H9 (cell line): ENCODE measurements around the gene GOLGA3. TPM values are rescaled to one million over a fixed set of nuclear protein-coding genes. Genes with fewer than 3 reads are reported as not detected.

Experiments used
- DNase-seq: peaks from one replicate; pipeline ENCODE4 v3.0.0-alpha.2; 2017
- H2AFZ ChIP-seq: one replicate; pipeline ENCODE4 v1.6.1; 2013; ENCODE audit warnings: mild to moderate bottlenecking, low read length, control low read depth, moderate library complexity
- H2AK5ac ChIP-seq: 2 replicates; pipeline ENCODE4 v1.6.1; 2013; ENCODE audit warnings: low read length, control low read depth, mixed read lengths; ENCODE audit not compliant: insufficient read length
- H2BK120ac ChIP-seq: one replicate; pipeline ENCODE4 v1.6.1; 2013; ENCODE audit warnings: low read depth, mild to moderate bottlenecking, low read length, control low read depth, inconsistent platforms; ENCODE audit not compliant: poor library complexity, severe bottlenecking
- H2BK12ac ChIP-seq: 2 replicates; pipeline ENCODE4 v1.6.1; 2013; ENCODE audit warnings: low read length, control low read depth, mixed read lengths, low read depth; ENCODE audit not compliant: insufficient read length
- H2BK15ac ChIP-seq: 2 replicates; pipeline ENCODE4 v1.6.1; 2013; ENCODE audit warnings: low read depth, low read length, control low read depth
- H2BK20ac ChIP-seq: one replicate; pipeline ENCODE4 v1.6.1; 2013; ENCODE audit warnings: low read depth, mild to moderate bottlenecking, low read length, control low read depth, inconsistent platforms; ENCODE audit not compliant: poor library complexity, severe bottlenecking
- H2BK5ac ChIP-seq: 2 replicates; pipeline ENCODE4 v1.6.1; 2013; ENCODE audit warnings: low read length, control low read depth, mixed read lengths; ENCODE audit not compliant: insufficient read length
- H3K14ac ChIP-seq: 2 replicates; pipeline ENCODE4 v1.6.1; 2013; ENCODE audit warnings: low read length, control low read depth; ENCODE audit not compliant: insufficient read depth
- H3K18ac ChIP-seq: 2 replicates; pipeline ENCODE4 v1.6.1; 2013; ENCODE audit warnings: low read depth, mild to moderate bottlenecking, mixed read lengths, low read length, control low read depth; ENCODE audit not compliant: insufficient read length
- H3K23ac ChIP-seq: 2 replicates; pipeline ENCODE4 v1.6.1; 2013; ENCODE audit warnings: low read length, control low read depth, mixed read lengths, low read depth; ENCODE audit not compliant: insufficient read length
- H3K23me2 ChIP-seq: 2 replicates; pipeline ENCODE4 v1.6.1; 2013; ENCODE audit warnings: low read depth, mild to moderate bottlenecking, mixed read lengths, low read length, control low read depth; ENCODE audit not compliant: insufficient read length, poor library complexity, severe bottlenecking
- H3K27ac ChIP-seq: 2 replicates; pipeline ENCODE4 v1.5.1; 2013; ENCODE audit warnings: low read length, control low read depth, mixed read lengths, low read depth; ENCODE audit not compliant: insufficient read length
- H3K27me3 ChIP-seq: 2 replicates; pipeline ENCODE4 v1.6.1; 2013; ENCODE audit warnings: low read length, control low read depth, inconsistent platforms; ENCODE audit not compliant: insufficient read depth
- H3K4ac ChIP-seq: 2 replicates; pipeline ENCODE4 v1.6.1; 2013; ENCODE audit warnings: low read depth, mild to moderate bottlenecking, control low read depth, inconsistent platforms, low read length, moderate library complexity
- H3K4me1 ChIP-seq: 2 replicates; pipeline ENCODE4 v1.6.1; 2013; ENCODE audit warnings: low read length, control low read depth, inconsistent platforms; ENCODE audit not compliant: insufficient read depth
- H3K4me2 ChIP-seq: 2 replicates; pipeline ENCODE4 v1.6.1; 2013; ENCODE audit warnings: low read length, control low read depth, mixed read lengths; ENCODE audit not compliant: insufficient read length, insufficient read depth
- H3K56ac ChIP-seq: 2 replicates; pipeline ENCODE4 v1.6.1; 2013; ENCODE audit warnings: low read depth, mild to moderate bottlenecking, mixed read lengths, low read length, control low read depth; ENCODE audit not compliant: insufficient read length
- H3K79me1 ChIP-seq: 2 replicates; pipeline ENCODE4 v1.6.1; 2013; ENCODE audit warnings: low read depth, mild to moderate bottlenecking, moderate library complexity, low read length, control low read depth, inconsistent platforms; ENCODE audit not compliant: insufficient read depth, poor library complexity, severe bottlenecking
- H3K79me2 ChIP-seq: 2 replicates; pipeline ENCODE4 v1.6.1; 2013; ENCODE audit warnings: low read length, control low read depth, inconsistent platforms; ENCODE audit not compliant: insufficient read depth
- H3K9ac ChIP-seq: 2 replicates; pipeline ENCODE4 v1.6.1; 2013; ENCODE audit warnings: low read length, control low read depth, mixed read lengths; ENCODE audit not compliant: insufficient read length; ENCODE audit errors: extremely low read depth
- H3K9me3 ChIP-seq: one replicate; pipeline ENCODE4 v1.6.1; 2013; ENCODE audit warnings: low read depth, low read length, inconsistent platforms; ENCODE audit not compliant: control insufficient read depth
- H3T11ph ChIP-seq: one replicate; pipeline ENCODE4 v1.6.1; 2013; ENCODE audit warnings: mild to moderate bottlenecking, low read length, control low read depth, inconsistent platforms
- H4K20me1 ChIP-seq: one replicate; pipeline ENCODE4 v1.6.1; 2013; ENCODE audit not compliant: control insufficient read depth, insufficient read length, insufficient read depth
- H4K5ac ChIP-seq: 2 replicates; pipeline ENCODE4 v1.6.1; 2013; ENCODE audit warnings: low read depth, mild to moderate bottlenecking, mixed read lengths, low read length, control low read depth; ENCODE audit not compliant: insufficient read length
- H4K8ac ChIP-seq: replicated peaks from 2 replicates; pipeline ENCODE4 v1.6.1; 2013; ENCODE audit warnings: low read length, control low read depth, mixed read lengths, low read depth; ENCODE audit not compliant: insufficient read length
- H4K91ac ChIP-seq: 2 replicates; pipeline ENCODE4 v1.6.1; 2013; ENCODE audit warnings: low read depth, mild to moderate bottlenecking, moderate library complexity, mixed read lengths, low read length, control low read depth; ENCODE audit not compliant: insufficient read length
- H3K27ac Mint-ChIP-seq, 3 experiments: 2 replicates in 2 of 3; 3 replicates in 1 of 3; pipeline ENCODE4 v1.8.0; 2020 to 2021; ENCODE audit warnings: mixed read lengths in 3 of 3, mild to moderate bottlenecking in 1 of 3, moderate library complexity in 1 of 3
- H3K27me3 Mint-ChIP-seq: 2 replicates; pipeline ENCODE4 v1.8.0; 2021; ENCODE audit warnings: low read depth, mild to moderate bottlenecking, moderate library complexity, mixed read lengths
- H3K36me3 Mint-ChIP-seq, 3 experiments: 2 replicates in 2 of 3; 3 replicates in 1 of 3; pipeline ENCODE4 v1.8.0; 2020 to 2021; ENCODE audit warnings: low read depth in 3 of 3, mixed read lengths in 3 of 3; ENCODE audit not compliant: insufficient read depth in 1 of 3
- H3K4me1 Mint-ChIP-seq, 2 experiments: 2 replicates each; pipeline ENCODE4 v1.8.0; 2020; ENCODE audit warnings: mixed read lengths in 2 of 2
- H3K4me3 Mint-ChIP-seq, 2 experiments: 2 replicates in 1 of 2; 3 replicates in 1 of 2; pipeline ENCODE4 v1.8.0; 2020 to 2021; ENCODE audit warnings: mild to moderate bottlenecking in 2 of 2, mixed read lengths in 2 of 2, moderate library complexity in 1 of 2
- H3K9me3 Mint-ChIP-seq, 2 experiments: 2 replicates in 1 of 2; 3 replicates in 1 of 2; pipeline ENCODE4 v1.8.0; 2020; ENCODE audit warnings: mild to moderate bottlenecking in 2 of 2, mixed read lengths in 2 of 2, moderate library complexity in 1 of 2
- CTCF ChIP-seq: fragments of 200-600 bp; sonication (generic); conservative IDR thresholded peaks from 3 replicates; pipeline ENCODE4 v1.8.0; 2021; ENCODE audit warnings: antibody characterized with exemption, mild to moderate bottlenecking
- WGBS: extraction: QIAGEN DNeasy Blood & Tissue Kit; methylation state at CpG from one replicate; pipeline ENCODE4 v1.1.7; 2013; ENCODE audit warnings: missing lambda C conversion rate, low lambda C conversion rate, mixed read lengths; ENCODE audit not compliant: insufficient read length; ENCODE audit errors: extremely low coverage; 5-methylcytosine and 5-hydroxymethylcytosine counted together
- total RNA-seq: library from RNA; stranded (reverse); gene quantifications from 2 replicates; pipeline ENCODE4 v1.2.1, GENCODE V29; 2021

GOLGA3 gene
- total RNA-seq, 1 experiment from 2014 or later = 40.1 TPM

- Mint-ChIP-seq H3K4me3 (no peak overlapping the region), H3K9me3 (no peaks in the 10 kb centered on the region), H3K4me1 (peaks cover 9 to 10% of the 10 kb centered on the region in 2 experiments), H3K27ac (peak overlapping the region in 2 of 3 experiments; percentile 47 to 74; a peak in 4 of 7 replicates), H3K36me3 (peaks cover 24 to 68% (median 42%) of the 10 kb centered on the region in 3 experiments; a peak in 6 of 7 replicates), H3K27me3 (no peaks in the 10 kb centered on the region)
- no peak for TF ChIP-seq CTCF
- Histone ChIP-seq H3K14ac (no peak overlapping the region), H3K56ac (no peak overlapping the region), H3K23me2 (no peaks in the 10 kb centered on the region), H3K18ac (no peak overlapping the region), H3K4ac (no peak overlapping the region), H3K4me2 (no peak overlapping the region), H2BK120ac (no peak overlapping the region), H3K23ac (no peak overlapping the region), H3K79me1 (no peaks in the 10 kb centered on the region), H4K20me1 (no peaks in the 10 kb centered on the region), H3K9ac (no peak overlapping the region), H2AK5ac (no peak overlapping the region), H3K27ac (no peak overlapping the region), H3K27me3 (no peaks in the 10 kb centered on the region), H4K5ac (no peak overlapping the region), H3T11ph (no peak overlapping the region), H2AFZ (no peak overlapping the region), H2BK12ac (no peak overlapping the region), H2BK20ac (no peak overlapping the region), H2BK5ac (no peak overlapping the region), H3K9me3 (no peaks in the 10 kb centered on the region), H3K79me2 (no peaks in the 10 kb centered on the region), H4K8ac (no peak overlapping the region), H3K4me1 (no peaks in the 10 kb centered on the region), H4K91ac (no peak overlapping the region), H2BK15ac (no peak overlapping the region)
- WGBS = no CpG with 5 or more reads among the region's 21 CpGs
- no peak for DNase-seq
Measured at GRCh38 chr12:132842449-132843045, 13.9 kb upstream of the GOLGA3 start.
